Large intestine (tissue), 3 donors: ENCODE data around the gene PUM2. TPM values are rescaled to one million over a fixed set of nuclear protein-coding genes. Genes with fewer than 3 reads are reported as not detected.

ENCODE experiments used
- DNase-seq, 2 donors: peaks; one replicate each; pipeline versions ENCODE4 v3.0.0 to v3.0.0-alpha.2; 2013
- H3K27ac ChIP-seq: one replicate; pipeline ENCODE4 v1.5.1; 2013; ENCODE audit warnings: low read length
- H3K27me3 ChIP-seq: 2 replicates; pipeline ENCODE4 v1.6.1; 2013; ENCODE audit warnings: low read length; ENCODE audit not compliant: control insufficient read depth, insufficient read depth
- H3K36me3 ChIP-seq: 2 replicates; pipeline ENCODE4 v1.6.1; 2013; ENCODE audit warnings: low read length; ENCODE audit not compliant: control insufficient read depth, insufficient read depth
- H3K4me1 ChIP-seq: one replicate; pipeline ENCODE4 v1.6.1; 2013; ENCODE audit warnings: low read length; ENCODE audit not compliant: control insufficient read depth, insufficient read depth
- H3K4me3 ChIP-seq: one replicate; pipeline ENCODE4 v1.5.1; 2013; ENCODE audit warnings: low read length
- H3K9me3 ChIP-seq: one replicate; pipeline ENCODE4 v1.6.1; 2013; ENCODE audit warnings: mild to moderate bottlenecking, low read depth, low read length, moderate library complexity; ENCODE audit not compliant: control insufficient read depth
- WGBS: methylation state at CpG from one replicate; pipeline ENCODE4 v1.1.5; 2013; ENCODE audit warnings: low lambda C conversion rate; ENCODE audit not compliant: insufficient coverage; 5-methylcytosine and 5-hydroxymethylcytosine counted together
- polyA plus RNA-seq: library from polyadenylated mRNA; unstranded; fragments of 120-200 nt; gene quantifications from one replicate; pipeline ENCODE4 v1.2.1, GENCODE V29; 2013

The PUM2 gene
- polyA plus RNA-seq, 1 donor: 86.9 TPM

- Histone ChIP-seq H3K36me3 (peaks cover 47% of the 10 kb centered on the region), H3K4me3 (no peak overlapping the region), H3K4me1 (peaks cover 35% of the 10 kb centered on the region), H3K27me3 (no peaks in the 10 kb centered on the region), H3K27ac (no peak overlapping the region), H3K9me3 (peaks cover 8% of the 10 kb centered on the region)
- no CpG with 5 or more reads among the region's 17 CpGs for WGBS
- no peak for DNase-seq
These were observed 149.0 kb downstream of the PUM2 start for GRCh38 chr2:20201671-20202070.

GRCh38 chr2:20200697-20201555 is 149.7 kb downstream of the PUM2 start:
- peaks cover 14% of the 10 kb centered on the region for H3K9me3 ChIP-seq
- no peak overlapping the region for H3K4me3 ChIP-seq
- H3K36me3 ChIP-seq: peaks cover 47% of the 10 kb centered on the region
- no peak for DNase-seq
- WGBS: 100% methylated on average over 1 of the region's 26 CpGs
- no peak overlapping the region for H3K27ac ChIP-seq
- no peaks in the 10 kb centered on the region for H3K27me3 ChIP-seq
- H3K4me1 ChIP-seq: peaks cover 34% of the 10 kb centered on the region

- Histone ChIP-seq H3K27ac (no peak overlapping the region), H3K4me3 (no peak overlapping the region), H3K27me3 (no peaks in the 10 kb centered on the region), H3K4me1 (peaks cover 33% of the 10 kb centered on the region), H3K9me3 (peaks cover 14% of the 10 kb centered on the region), H3K36me3 (peaks cover 40% of the 10 kb centered on the region)
- no CpG with 5 or more reads among the region's 6 CpGs for WGBS
- DNase-seq: no peak
These were observed 150.9 kb downstream of the PUM2 start for GRCh38 chr2:20199633-20200270.

- peaks cover 14% of the 10 kb centered on the region for H3K9me3 ChIP-seq
- WGBS: 100% methylated on average over 1 of the region's 14 CpGs
- H3K4me1 ChIP-seq: peaks cover 33% of the 10 kb centered on the region
- no peak overlapping the region for H3K4me3 ChIP-seq
- peaks cover 35% of the 10 kb centered on the region for H3K36me3 ChIP-seq
- no peaks in the 10 kb centered on the region for H3K27me3 ChIP-seq
- no peak for DNase-seq
- no peak overlapping the region for H3K27ac ChIP-seq
These were observed 151.6 kb downstream of the PUM2 start for GRCh38 chr2:20198796-20199632.

Other genes with a start within 250 kb of the PUM2 start
- 49.7 TPM for gene SDC1, start 125.7 kb downstream of the PUM2 start, polyA plus RNA-seq
- gene RHOB, start 96.2 kb upstream of the PUM2 start, polyA plus RNA-seq: 94.6 TPM